Renal cortical epithelial cell (primary cell): ENCODE measurements around the gene COL5A2. TPM values are rescaled to one million over a fixed set of nuclear protein-coding genes. Genes with fewer than 3 reads are reported as not detected.

Experiments used
- DNase-seq: peaks from one replicate; pipeline ENCODE4 v3.0.0-alpha.2; 2011; ENCODE audit warnings: low read depth
- total RNA-seq: library from RNA; depleted of rRNA; stranded (reverse); fragments of >200 nt; gene quantifications from 2 replicates; pipeline ENCODE4 v1.2.3, GENCODE V29; 2014

Gene COL5A2
- total RNA-seq, 1 donor from 2014 or later = 45.5 TPM

GRCh38 chr2:189000221-189000620 is 179.3 kb downstream of the COL5A2 start:
- no peak for DNase-seq

GRCh38 chr2:188997263-188997662 is 182.3 kb downstream of the COL5A2 start:
- no peak for DNase-seq

GRCh38 chr2:188993247-188993646 is 186.3 kb downstream of the COL5A2 start:
- no peak for DNase-seq

- DNase-seq = no peak
Measured at GRCh38 chr2:188986839-188987238, 192.7 kb downstream of the COL5A2 start.

- no peak for DNase-seq
Measured at GRCh38 chr2:188984680-188985079, 194.9 kb downstream of the COL5A2 start.

- peak; percentile 60 for DNase-seq
Measured at GRCh38 chr2:188984065-188984491, 195.5 kb downstream of the COL5A2 start.

- peak; percentile 18 for DNase-seq
Measured at GRCh38 chr2:188983427-188984064, 196.0 kb downstream of the COL5A2 start.

Other genes with a start within 250 kb of the COL5A2 start
- gene COL3A1, start 205.4 kb downstream of the COL5A2 start, total RNA-seq = 1.6 and 18.2 TPM in 2 replicates